Measurements from ENCODE around the gene TMEM258. TPM values are rescaled to one million over a fixed set of nuclear protein-coding genes. Genes with fewer than 3 reads are reported as not detected.

The TMEM258 gene
- total and polyA plus RNA-seq, 2 of the 4 experiments (the other 2 are of a cell fraction) = 107 to 280 TPM

- Histone ChIP-seq H3K4me3 (ENCODE audit: insufficient read depth, low read depth, low read length) (no peak overlapping the region), H3K9ac (ENCODE audit: low read depth, low read length) (no peak overlapping the region), H2AK5ac (ENCODE audit: low read depth, low read length) (no peak overlapping the region), H3K9me1 (ENCODE audit: insufficient read depth, low read length) (peaks cover 9% of the 10 kb centered on the region), H3K18ac (ENCODE audit: low read depth, low read length) (no peak overlapping the region), H2BK5ac (ENCODE audit: low read depth, low read length, poor library complexity, severe bottlenecking) (no peak overlapping the region), H4K8ac (ENCODE audit: low read depth in 2 of 2, low read length in 2 of 2) (no peak overlapping the region), H2BK20ac (ENCODE audit: low read depth, low read length) (no peak overlapping the region), H3K14ac (replicated peaks; ENCODE audit: low read depth, low read length) (no peak overlapping the region), H4K91ac (ENCODE audit: insufficient read depth, low read depth, low read length) (no peak overlapping the region), H3K27me3 (ENCODE audit: control insufficient read depth, insufficient read depth, low read length) (no peaks in the 10 kb centered on the region), H2BK120ac (ENCODE audit: low read depth, low read length) (no peak overlapping the region), H2AFZ (replicated peaks; ENCODE audit: low read length, poor library complexity) (no peak overlapping the region), H2BK15ac (ENCODE audit: low read depth, low read length) (no peak overlapping the region), H3K79me1 (ENCODE audit: low read depth in 1 of 2, low read length in 2 of 2) (peaks cover 19 to 49% of the 10 kb centered on the region in 2 experiments), H4K5ac (ENCODE audit: low read depth, low read length) (no peak overlapping the region), H3K4me1 (ENCODE audit: control insufficient read depth, insufficient read depth, low read length) (peaks cover 3% of the 10 kb centered on the region), H3K23ac (ENCODE audit: low read depth, low read length) (no peak overlapping the region), H2AK9ac (replicated peaks; ENCODE audit: low read depth, low read length, poor library complexity) (no peak overlapping the region), H3K36me3 (ENCODE audit: control insufficient read depth, insufficient read depth, low read length) (peaks cover 30% of the 10 kb centered on the region), H3K27ac (ENCODE audit: insufficient read depth, low read length) (no peak overlapping the region), H3K9me3 (ENCODE audit: control insufficient read depth, insufficient read depth, low read length) (no peaks in the 10 kb centered on the region), H3K56ac (ENCODE audit: extremely low read depth, insufficient read depth, low read length) (no peak overlapping the region), H3K4ac (ENCODE audit: low read depth, low read length) (no peak overlapping the region), H4K20me1 (ENCODE audit: insufficient read depth, low read length) (peaks cover 4% of the 10 kb centered on the region; the same call in 1 of the 2 replicates), H3K4me2 (ENCODE audit: low read depth, low read length) (no peak overlapping the region)
- CTCF ChIA-PET = no interaction called here
- BruUV-seq (replicated peaks) = no TSS peak
- ATAC-seq (ENCODE audit: low read depth) (no peak), DNase-seq (no peak)
- intact Hi-C loops (cut with micrococcal nuclease) = no loop called here
- TF ChIP-seq RAD21 (IDR thresholded peaks at IDR 0.05; ENCODE audit: low read length) = no peak
- no peak for TF ChIP-seq MXI1 (IDR thresholded peaks at IDR 0.05; ENCODE audit: borderline replicate concordance, low read depth, low read length)
- TF ChIP-seq ELK1 (IDR thresholded peaks at IDR 0.05; ENCODE audit: borderline replicate concordance, low read depth, low read length) = no peak
- TF ChIP-seq MAZ (IDR thresholded peaks at IDR 0.05; ENCODE audit: borderline replicate concordance, low read depth, low read length) = no peak
- TF ChIP-seq CTCF (conservative IDR thresholded peaks at IDR 0.05; ENCODE audit: low read depth, low read length) = no peak
- no peak for TF ChIP-seq SMC3 (IDR thresholded peaks at IDR 0.05; ENCODE audit: low read depth, low read length)
- TF ChIP-seq MAFK (IDR thresholded peaks at IDR 0.05; ENCODE audit: low read depth, low read length) = no peak
- TF ChIP-seq BHLHE40 (IDR thresholded peaks at IDR 0.05; ENCODE audit: low read depth, low read length) = no peak
- no peak for TF ChIP-seq CHD1 (IDR thresholded peaks at IDR 0.05; ENCODE audit: low read depth, low read length)
- TF ChIP-seq USF2 (IDR thresholded peaks at IDR 0.05; ENCODE audit: low read depth, low read length) = no peak
- no peak for TF ChIP-seq RFX5 (IDR thresholded peaks at IDR 0.05; ENCODE audit: low read depth, low read length)
- TF ChIP-seq POLR2A (IDR thresholded peaks at IDR 0.05; ENCODE audit: low read depth, low read length) = no peak
- no peak for TF ChIP-seq NFE2L2 (IDR thresholded peaks at IDR 0.05; ENCODE audit: low read depth, low read length)
- no peak for TF ChIP-seq CEBPB (IDR thresholded peaks at IDR 0.05; ENCODE audit: low read depth, low read length)
- no peak for TF ChIP-seq FOS (IDR thresholded peaks at IDR 0.05; ENCODE audit: low read depth, low read length)
- no peak for TF ChIP-seq RCOR1 (IDR thresholded peaks at IDR 0.05; ENCODE audit: insufficient replicate concordance, low read length)
- WGBS, 2 experiments (ENCODE audit: extremely low coverage in 2 of 2, insufficient read length in 1 of 2) = 83% methylated on average over 1 of the region's 6 CpGs; no CpG with 5 or more reads in 1 of the 2 experiments
- in situ Hi-C loops (cut with MboI; ENCODE audit: low sequenced_read_pairs) = no loop called here
- POLR2A ChIA-PET (ENCODE audit: unreplicated experiment) = no interaction called here
- dilution Hi-C loops (cut with HindIII; ENCODE audit: low sequenced_read_pairs, unreplicated experiment) = no loop called here
These were observed 10.2 kb upstream of the TMEM258 start for GRCh38 chr11:61802605-61803004.

Data from IMR-90 (cell line).